LNCAP (cell line): ENCODE measurements around the gene APP.

ENCODE experiments used
- TF ChIP-seq, protein P1 (sequence below): fragments of 450-650 bp; IDR thresholded peaks from 2 replicates; pipeline ENCODE4 v1.5.1; 2017; ENCODE audit warnings: mild to moderate bottlenecking

Gene APP

DNA sequence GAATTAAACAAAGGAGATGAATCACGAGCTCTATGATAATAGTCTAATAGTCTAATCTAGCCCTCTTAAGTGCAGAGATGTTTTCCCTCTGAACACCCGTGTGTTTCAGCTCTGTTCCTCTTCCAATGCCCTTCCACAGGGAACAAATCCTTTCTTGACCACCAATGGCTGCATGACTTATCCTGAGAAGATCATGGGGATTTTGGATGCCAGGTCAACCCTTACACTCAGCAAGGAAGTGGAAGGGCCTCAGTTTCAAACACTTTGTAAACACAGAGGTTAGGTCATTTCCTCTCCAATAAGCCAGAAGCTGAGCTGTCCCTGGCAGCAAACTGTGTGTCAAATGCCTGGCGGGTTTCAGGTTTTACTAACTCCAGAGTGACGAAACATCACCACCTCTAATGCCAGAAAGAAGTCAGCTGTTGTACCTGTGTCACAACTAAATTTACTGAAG lies 235.8 kb downstream of the APP start:
- TF ChIP-seq, protein P1, sequence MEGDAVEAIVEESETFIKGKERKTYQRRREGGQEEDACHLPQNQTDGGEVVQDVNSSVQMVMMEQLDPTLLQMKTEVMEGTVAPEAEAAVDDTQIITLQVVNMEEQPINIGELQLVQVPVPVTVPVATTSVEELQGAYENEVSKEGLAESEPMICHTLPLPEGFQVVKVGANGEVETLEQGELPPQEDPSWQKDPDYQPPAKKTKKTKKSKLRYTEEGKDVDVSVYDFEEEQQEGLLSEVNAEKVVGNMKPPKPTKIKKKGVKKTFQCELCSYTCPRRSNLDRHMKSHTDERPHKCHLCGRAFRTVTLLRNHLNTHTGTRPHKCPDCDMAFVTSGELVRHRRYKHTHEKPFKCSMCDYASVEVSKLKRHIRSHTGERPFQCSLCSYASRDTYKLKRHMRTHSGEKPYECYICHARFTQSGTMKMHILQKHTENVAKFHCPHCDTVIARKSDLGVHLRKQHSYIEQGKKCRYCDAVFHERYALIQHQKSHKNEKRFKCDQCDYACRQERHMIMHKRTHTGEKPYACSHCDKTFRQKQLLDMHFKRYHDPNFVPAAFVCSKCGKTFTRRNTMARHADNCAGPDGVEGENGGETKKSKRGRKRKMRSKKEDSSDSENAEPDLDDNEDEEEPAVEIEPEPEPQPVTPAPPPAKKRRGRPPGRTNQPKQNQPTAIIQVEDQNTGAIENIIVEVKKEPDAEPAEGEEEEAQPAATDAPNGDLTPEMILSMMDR, result no peak

DNA sequence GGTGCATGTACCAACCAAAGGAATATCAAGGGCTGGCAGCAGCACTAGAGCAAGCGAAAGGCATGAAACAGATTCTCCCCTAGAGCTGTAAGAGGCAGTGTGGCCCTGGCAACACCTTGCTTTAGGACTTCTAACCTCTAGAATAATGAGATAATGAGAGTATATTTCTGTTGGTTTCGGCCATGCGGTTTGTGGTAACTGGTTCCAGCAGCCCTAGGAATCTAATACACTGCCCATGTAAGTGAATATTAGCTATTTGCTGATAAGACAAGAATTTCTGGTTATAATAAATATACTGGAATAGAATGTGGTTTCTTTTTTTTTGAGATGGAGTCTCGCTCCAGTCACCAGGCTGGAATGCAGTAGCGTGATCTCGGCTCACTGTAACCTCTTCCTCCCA lies 236.4 kb downstream of the APP start:
- TF ChIP-seq, protein P1, result no peak

DNA sequence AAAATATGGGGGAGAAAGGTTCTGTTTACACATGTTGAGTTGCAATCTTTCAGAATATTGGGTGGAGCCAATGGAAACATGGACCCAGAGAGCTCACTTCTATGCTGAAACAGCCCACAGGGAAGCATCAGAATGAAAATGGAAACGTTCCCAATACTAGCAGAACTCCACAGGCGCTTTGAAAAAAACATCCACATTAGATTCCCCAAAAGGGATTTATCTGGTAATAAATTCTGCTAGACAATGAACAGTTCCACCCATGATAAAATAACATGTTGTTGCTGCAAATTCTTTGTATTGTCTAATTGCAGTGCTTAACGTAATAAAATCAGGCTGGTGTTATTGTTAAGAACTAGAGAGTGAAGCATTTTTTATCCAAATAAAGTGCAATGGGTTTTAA lies 238.8 kb downstream of the APP start:
- TF ChIP-seq, protein P1, result no peak

DNA sequence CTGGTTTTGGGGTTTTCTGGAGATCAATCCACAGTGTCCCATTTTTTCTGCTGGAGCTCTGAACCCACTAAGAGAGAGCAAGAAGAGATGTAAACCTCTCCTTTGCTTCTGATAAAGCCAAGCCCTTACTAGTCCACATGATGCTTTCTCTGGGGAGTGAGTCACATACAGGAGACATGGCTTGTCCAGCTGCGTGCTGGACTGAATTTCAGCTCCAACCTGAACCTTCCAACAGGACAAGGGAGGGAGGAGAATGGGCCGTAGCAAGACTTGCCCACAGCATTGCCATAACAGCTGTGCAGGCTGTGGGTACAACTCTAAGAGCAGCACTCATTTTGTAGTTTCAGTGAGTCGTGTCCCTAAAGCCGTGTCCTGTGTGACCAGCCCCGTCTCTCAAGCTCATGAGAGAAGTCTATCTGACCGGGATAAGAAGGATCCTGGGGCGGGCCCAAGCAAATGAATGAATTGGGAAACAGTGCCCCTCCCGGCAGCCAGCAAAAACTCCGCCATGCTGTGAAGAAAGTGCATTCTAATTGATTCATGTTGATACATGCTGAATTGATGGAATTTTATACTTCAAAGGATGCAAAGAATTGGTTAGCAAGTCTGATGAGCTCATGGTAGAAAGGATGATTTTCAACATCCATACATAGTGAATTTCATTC lies 240.6 kb downstream of the APP start:
- TF ChIP-seq, protein P1, result no peak

DNA sequence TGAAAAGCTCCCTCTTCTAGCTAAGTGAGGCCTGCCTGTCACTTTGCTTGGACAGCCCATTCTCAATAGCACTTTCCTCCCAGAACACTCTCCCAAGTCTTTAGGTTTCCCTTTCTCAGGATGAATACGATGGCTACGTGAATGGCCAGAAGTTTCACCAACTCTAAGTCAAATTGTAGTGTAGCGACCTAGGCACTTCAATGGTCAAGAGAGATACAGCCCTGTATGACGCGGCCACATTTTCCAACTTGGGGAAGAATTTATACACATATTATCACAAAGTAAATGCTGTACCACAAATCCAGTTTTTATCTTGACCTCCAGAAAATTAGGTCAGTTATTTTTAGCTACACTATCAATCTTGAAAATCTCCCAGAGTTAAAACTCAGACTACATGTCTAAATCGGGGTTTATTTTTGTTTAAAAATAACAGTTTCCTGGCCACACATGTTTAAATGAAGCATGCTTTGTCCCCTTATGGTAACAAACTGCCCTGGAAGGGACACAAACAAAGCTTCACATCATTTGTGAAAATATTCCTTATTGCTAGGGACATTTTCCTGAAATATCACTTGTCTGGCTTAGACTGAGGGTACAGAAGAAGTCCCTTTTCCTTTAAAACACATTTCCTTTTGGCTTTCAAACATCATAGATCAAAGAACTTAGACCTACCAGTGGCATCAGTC lies 243.2 kb downstream of the APP start:
- TF ChIP-seq, protein P1, result no peak

DNA sequence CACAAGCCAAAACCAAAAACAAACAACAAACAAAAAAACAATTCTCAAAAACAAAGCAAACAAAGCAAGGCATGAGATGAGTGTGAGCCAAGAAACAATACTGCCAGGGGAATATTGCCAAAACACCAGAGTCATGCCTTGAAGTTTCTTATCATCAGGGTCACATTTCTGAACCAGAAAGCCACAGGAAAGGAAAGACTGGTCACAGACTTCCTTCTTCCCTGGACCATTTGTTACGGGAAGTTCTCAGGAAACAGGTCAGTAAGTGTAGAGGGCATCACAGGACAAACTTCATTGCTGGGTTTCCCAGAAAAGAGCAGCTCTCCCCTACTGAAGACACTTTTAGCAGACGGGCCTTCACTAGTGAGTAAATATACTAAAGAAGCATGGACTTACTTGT lies 244.6 kb downstream of the APP start:
- TF ChIP-seq, protein P1, result no peak

DNA sequence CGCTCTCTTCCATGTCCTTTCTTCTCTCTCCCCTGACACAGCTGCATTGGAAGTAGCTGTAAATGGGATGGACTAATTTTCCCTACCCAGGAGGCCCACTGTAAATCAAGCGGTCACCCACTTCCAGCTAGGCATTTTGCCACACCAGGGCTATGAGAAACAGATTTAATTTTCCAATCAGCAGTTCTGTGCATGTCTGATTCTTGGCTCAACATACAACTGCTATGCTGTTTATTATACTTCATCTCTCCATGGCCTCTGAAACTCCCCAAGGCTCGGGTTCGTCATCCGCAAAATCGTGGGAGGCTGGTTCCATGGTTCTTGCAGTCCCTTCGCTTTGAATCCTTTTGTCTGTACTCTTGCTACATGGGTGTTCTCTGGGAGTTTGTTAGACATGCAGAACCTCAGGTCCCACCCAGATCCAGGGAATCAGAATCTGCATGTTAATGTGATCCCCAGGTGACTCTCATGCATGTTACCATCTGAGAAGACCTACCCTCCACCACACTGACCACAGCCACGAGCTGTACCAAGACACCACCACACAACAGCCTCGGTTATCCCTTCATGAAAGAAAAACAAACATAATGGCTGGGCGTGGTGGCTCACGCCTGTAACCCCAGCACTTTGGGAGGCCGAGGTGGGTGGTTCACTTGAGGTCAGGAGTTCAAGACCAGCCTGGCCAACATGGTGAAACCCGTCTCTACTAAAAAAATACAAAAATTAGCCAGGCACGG lies 245.3 kb downstream of the APP start:
- TF ChIP-seq, protein P1, result no peak
